ENCODE data around the gene ZC3HAV1.
"Not testable (repeated sequence)": the region's sequence is repeated elsewhere in the genome, so short reads cannot be mapped to it uniquely, and the experiment has no call there.

ZC3HAV1 gene

GRCh38 chr7:139132887-139133286 lies 23.4 kb upstream of the ZC3HAV1 start:
- Mint-ChIP-seq H3K36me3 (ENCODE audit: low read depth) (peaks cover 4% of the 10 kb centered on the region), H3K4me3 (peak overlapping the region; percentile 93 to 98 (median 94)), H3K4me1 (peaks cover 10% of the 10 kb centered on the region), H3K27ac (peak overlapping the region; percentile 83 to 94 (median 92)), H3K9me3 (no peaks in the 10 kb centered on the region), H3K27me3 (ENCODE audit: low read depth) (peaks cover 4% of the 10 kb centered on the region)
- no peak for TF ChIP-seq CTCF (IDR thresholded peaks at IDR 0.05; ENCODE audit: unreplicated experiment in 3 of 3)

GRCh38 chr7:139131601-139132041 lies 22.1 kb upstream of the ZC3HAV1 start:
- Mint-ChIP-seq H3K4me3 (peak overlapping the region in 2 of 3 experiments; percentile 3 to 15), H3K9me3 (no peaks in the 10 kb centered on the region), H3K36me3 (ENCODE audit: low read depth) (peaks cover 2% of the 10 kb centered on the region), H3K27me3 (ENCODE audit: low read depth) (peaks cover 10% of the 10 kb centered on the region), H3K4me1 (peaks cover 10% of the 10 kb centered on the region), H3K27ac (peak overlapping the region; percentile 83 to 94 (median 92))
- no peak for TF ChIP-seq CTCF (IDR thresholded peaks at IDR 0.05; ENCODE audit: unreplicated experiment in 3 of 3)

GRCh38 chr7:139129814-139130213 lies 20.3 kb upstream of the ZC3HAV1 start:
- H3K27ac Mint-ChIP-seq, H3K9me3 Mint-ChIP-seq: not testable (repeated sequence)

GRCh38 chr7:139127648-139128047 lies 18.1 kb upstream of the ZC3HAV1 start:
- H3K27ac Mint-ChIP-seq, result no peak overlapping the region
- no peaks in the 10 kb centered on the region for H3K9me3 Mint-ChIP-seq
- peaks cover 1% of the 10 kb centered on the region for H3K4me1 Mint-ChIP-seq
- TF ChIP-seq CTCF (IDR thresholded peaks at IDR 0.05; ENCODE audit: unreplicated experiment in 3 of 3), result no peak
- H3K4me3 Mint-ChIP-seq, result no peak overlapping the region
- H3K27me3 Mint-ChIP-seq (ENCODE audit: low read depth), result peaks cover 19% of the 10 kb centered on the region
- no peaks in the 10 kb centered on the region for H3K36me3 Mint-ChIP-seq (ENCODE audit: low read depth)

More at GRCh38 chr7:139129814-139130213, 20.3 kb upstream of the ZC3HAV1 start:
- H3K4me3 Mint-ChIP-seq; H3K36me3 Mint-ChIP-seq (ENCODE audit: low read depth): not testable (repeated sequence)
- peaks cover 10% of the 10 kb centered on the region for H3K4me1 Mint-ChIP-seq
- peaks cover 11% of the 10 kb centered on the region for H3K27me3 Mint-ChIP-seq (ENCODE audit: low read depth)

GRCh38 chr7:139125657-139126056 lies 16.1 kb upstream of the ZC3HAV1 start:
- no peak overlapping the region for H3K4me3 Mint-ChIP-seq
- H3K27me3 Mint-ChIP-seq (ENCODE audit: low read depth), result peaks cover 24% of the 10 kb centered on the region
- no peaks in the 10 kb centered on the region for H3K9me3 Mint-ChIP-seq
- no peaks in the 10 kb centered on the region for H3K4me1 Mint-ChIP-seq
- no peak for TF ChIP-seq CTCF (IDR thresholded peaks at IDR 0.05; ENCODE audit: unreplicated experiment in 3 of 3)
- H3K27ac Mint-ChIP-seq, result peak overlapping the region; percentile 55 to 86 (median 85)
- no peaks in the 10 kb centered on the region for H3K36me3 Mint-ChIP-seq (ENCODE audit: low read depth)

GRCh38 chr7:139124995-139125394 lies 15.5 kb upstream of the ZC3HAV1 start:
- not testable (repeated sequence) for H3K36me3 Mint-ChIP-seq (ENCODE audit: low read depth); H3K4me1 Mint-ChIP-seq

GRCh38 chr7:139124084-139124914 lies 14.8 kb upstream of the ZC3HAV1 start:
- Mint-ChIP-seq H3K4me1 (no peaks in the 10 kb centered on the region), H3K9me3 (no peaks in the 10 kb centered on the region), H3K36me3 (ENCODE audit: low read depth) (no peaks in the 10 kb centered on the region), H3K4me3 (no peak overlapping the region), H3K27ac (no peak overlapping the region), H3K27me3 (ENCODE audit: low read depth) (peaks cover 24% of the 10 kb centered on the region)
- no peak for TF ChIP-seq CTCF (IDR thresholded peaks at IDR 0.05; ENCODE audit: unreplicated experiment in 3 of 3)

More at GRCh38 chr7:139124995-139125394, 15.5 kb upstream of the ZC3HAV1 start:
- not testable (repeated sequence) for H3K9me3 Mint-ChIP-seq, H3K4me3 Mint-ChIP-seq, H3K27ac Mint-ChIP-seq
- peaks cover 24% of the 10 kb centered on the region for H3K27me3 Mint-ChIP-seq (ENCODE audit: low read depth)

Data from nephron (organoid).